HG02588 (cell line): ENCODE measurements around the gene IGSF1.

Experiments
- ATAC-seq: cut with Tn5 transposase; IDR thresholded peaks from one replicate; pipeline ENCODE4 v1.9.1; 2021; ENCODE audit warnings: mild to moderate bottlenecking, moderate library complexity; ENCODE audit not compliant: unreplicated experiment

IGSF1 gene

GRCh38 chrX:131288738-131289511 is at the start of gene IGSF1:
Gene IGSF1 (minus strand): TSS chrX:131289306. CDS start chrX:131286674, 2,632 bp downstream.
- peak; percentile 92 for ATAC-seq

GRCh38 chrX:131332331-131332730 is 43.2 kb upstream of the IGSF1 start:
- no peak for ATAC-seq

- no peak for ATAC-seq
Observed at GRCh38 chrX:131331152-131331551, 42.0 kb upstream of the IGSF1 start.

GRCh38 chrX:131330735-131331134 is 41.6 kb upstream of the IGSF1 start:
- no peak for ATAC-seq

GRCh38 chrX:131322651-131323050 is 33.5 kb upstream of the IGSF1 start:
- no peak for ATAC-seq

- no peak for ATAC-seq
Observed at GRCh38 chrX:131317326-131317725, 28.2 kb upstream of the IGSF1 start.

GRCh38 chrX:131316260-131316659 is 27.2 kb upstream of the IGSF1 start:
- no peak for ATAC-seq

GRCh38 chrX:131308980-131309379 is 19.9 kb upstream of the IGSF1 start:
- ATAC-seq, result no peak

GRCh38 chrX:131306601-131307000 is 17.5 kb upstream of the IGSF1 start:
- no peak for ATAC-seq

- no peak for ATAC-seq
Observed at GRCh38 chrX:131305926-131306325, 16.8 kb upstream of the IGSF1 start.

- ATAC-seq, result no peak
Observed at GRCh38 chrX:131302701-131303100, 13.6 kb upstream of the IGSF1 start.

GRCh38 chrX:131301155-131301554 is 12.0 kb upstream of the IGSF1 start:
- no peak for ATAC-seq

- no peak for ATAC-seq
Observed at GRCh38 chrX:131298846-131299245, 9.7 kb upstream of the IGSF1 start.

GRCh38 chrX:131298036-131298435 is 8.9 kb upstream of the IGSF1 start:
- ATAC-seq, result no peak

- ATAC-seq, result no peak
Observed at GRCh38 chrX:131289527-131289926, 421 bp upstream of the IGSF1 start.

GRCh38 chrX:131288188-131288587 is 918 bp downstream of the IGSF1 start:
- no peak for ATAC-seq

GRCh38 chrX:131287560-131288179 is 1.4 kb downstream of the IGSF1 start:
- ATAC-seq, result no peak

GRCh38 chrX:131279617-131280016 is 9.5 kb downstream of the IGSF1 start:
- no peak for ATAC-seq

- no peak for ATAC-seq
Observed at GRCh38 chrX:131279197-131279596, 9.9 kb downstream of the IGSF1 start.

- ATAC-seq, result no peak
Observed at GRCh38 chrX:131277543-131278136, 11.5 kb downstream of the IGSF1 start.

- ATAC-seq, result no peak
Observed at GRCh38 chrX:131273011-131273410, 16.1 kb downstream of the IGSF1 start.

GRCh38 chrX:131271826-131272225 is 17.3 kb downstream of the IGSF1 start:
- ATAC-seq, result no peak
